Adrenal gland (tissue), 12 donors: ENCODE data around the gene NOL4L. TPM values are rescaled to one million over a fixed set of nuclear protein-coding genes. Genes with fewer than 3 reads are reported as not detected.

Experiments used
- DNase-seq, 7 donors: peaks; one replicate each; pipeline ENCODE4 v3.0.0-alpha.2; 2019 to 2020
- H3K27ac ChIP-seq, 5 donors: fragments of 200-600 bp; sonication (generic) in 4 of 5; 1 replicate in 3 of 5; 2 replicates in 2 of 5; pipeline versions ENCODE4 v1.5.1 to v1.8.0; 2016 to 2020; ENCODE audit warnings: mild to moderate bottlenecking in 1 of 5
- H3K27me3 ChIP-seq: fragments of 200-600 bp; 2 replicates; pipeline ENCODE4 v1.8.0; 2021
- H3K36me3 ChIP-seq, 2 donors: fragments of 200-600 bp; replicated peaks in 1 of 2; 1 replicate in 1 of 2; 2 replicates in 1 of 2; pipeline versions ENCODE4 v1.5.1 to v1.8.0; 2018 to 2022
- H3K4me1 ChIP-seq, 2 donors: fragments of 200-600 bp; replicated peaks in 1 of 2; 1 replicate in 1 of 2; 2 replicates in 1 of 2; pipeline versions ENCODE4 v1.5.1 to v1.8.0; 2018 to 2021
- H3K4me3 ChIP-seq, 4 donors: fragments of 200-600 bp; sonication (generic) in 3 of 4; one replicate each; pipeline ENCODE4 v1.5.1; 2016 to 2018
- H3K9me3 ChIP-seq, 3 donors: fragments of 200-600 bp; sonication (generic) in 1 of 3; replicated peaks in 1 of 3; 1 replicate in 2 of 3; 2 replicates in 1 of 3; pipeline versions ENCODE4 v1.5.1 to v1.8.0; 2016 to 2021
- CTCF ChIP-seq, 6 experiments: fragments of 450-650 bp in 4 of 6; fragments of 200-600 bp in 2 of 6; sonication (generic) in 1 of 6; IDR thresholded peaks; 1 replicate in 5 of 6; 2 replicates in 1 of 6; pipeline versions ENCODE4 v1.5.1 to v1.8.0; 2016 to 2021; ENCODE audit warnings: antibody characterized with exemption in 6 of 6, mild to moderate bottlenecking in 2 of 6, moderate library complexity in 1 of 6
- POLR2A ChIP-seq, 2 donors: fragments of 450-650 bp; IDR thresholded peaks; one replicate each; pipeline ENCODE4 v1.6.1; 2017; ENCODE audit warnings: antibody characterized with exemption in 2 of 2, mild to moderate bottlenecking in 2 of 2, moderate library complexity in 1 of 2
- WGBS, 4 donors: extraction: QIAGEN DNeasy Blood & Tissue Kit in 2 of 4; methylation state at CpG; one replicate each; pipeline versions ENCODE4 v1.1.5 to v1.1.7; 2013 to 2017; 5-methylcytosine and 5-hydroxymethylcytosine counted together
- intact Hi-C, 2 donors: fragments of 100-400 bp; cut with DNase I; formaldehyde crosslinking; loops; one replicate each; pipeline versions ENCODE4 v1.14.1 to v1.15.0; 2022 to 2023
- polyA plus RNA-seq, 3 donors: library from polyadenylated mRNA; stranded (reverse); fragments of 200-250 nt in 2 of 3; fragments of 350-450 nt in 1 of 3; fragmentation: Illumina TruSeq in 1 of 3; extraction: RNeasy Lipid Tissue Mini Kit (QIAGEN cat#74804) in 1 of 3; gene quantifications; one replicate each; pipeline ENCODE4 v1.2.3, GENCODE V29; 2013 to 2014
- total RNA-seq, 9 donors: library from RNA; depleted of rRNA in 4 of 9; stranded (reverse); fragments of >200 nt in 4 of 9; fragments of 120-200 nt in 1 of 9; fragmentation: NEBNext Ultra II Directional in 1 of 9; extraction: Animal tissue kit (Norgen Biotek cat#: 25700) in 1 of 9; gene quantifications; one replicate each; pipeline versions ENCODE4 v1.1.0 to v1.2.4, GENCODE V29; 2013 to 2023
- donor health status: healthy with polysubstance abuse.
- donor health status: Bipolar disorder and iron deficiency.
- donor health status: DM: yes; HTN: yes; CAD: no.
- donor health status: DM: no; HTN: no; CAD: no.
- donor health status: DM: no; HTN: no; CAD: no.
- donor health status: DM: yes; HTN: yes; CAD: no.

Gene NOL4L
- total and polyA plus RNA-seq, 12 donors = 6.4 to 30.4 (median 15.7) TPM

GRCh38 chr20:32554965-32555289 lies 30.2 kb downstream of the NOL4L start:
- TF ChIP-seq CTCF (IDR thresholded peaks at IDR 0.05) (no peak), POLR2A (IDR thresholded peaks at IDR 0.05) (no peak)
- Histone ChIP-seq H3K27me3 (no peaks in the 10 kb centered on the region), H3K4me1 (peaks cover 0 to 7% of the 10 kb centered on the region in 2 donors), H3K9me3 (peaks cover 0 to 1% (median 0%) of the 10 kb centered on the region in 3 donors), H3K4me3 (no peak overlapping the region), H3K36me3 (no peaks in the 10 kb centered on the region), H3K27ac (no peak overlapping the region)
- intact Hi-C loops = no loop called here
- 92 to 97% (median 96%) methylated on average over 3 of the region's 3 CpGs for WGBS, 4 donors
- no peak for DNase-seq

GRCh38 chr20:32553618-32554017 lies 31.5 kb downstream of the NOL4L start:
- TF ChIP-seq CTCF (IDR thresholded peaks at IDR 0.05) (no peak), POLR2A (IDR thresholded peaks at IDR 0.05) (no peak)
- H3K36me3 ChIP-seq = no peaks in the 10 kb centered on the region
- peaks cover 0 to 7% of the 10 kb centered on the region in 2 donors for H3K4me1 ChIP-seq
- no peak overlapping the region for H3K27ac ChIP-seq
- H3K4me3 ChIP-seq = no peak overlapping the region
- no peak for DNase-seq
- no peaks in the 10 kb centered on the region for H3K27me3 ChIP-seq
- peaks cover 0 to 5% (median 0%) of the 10 kb centered on the region in 3 donors for H3K9me3 ChIP-seq
- WGBS, 4 donors = 87 to 90% (median 89%) methylated on average over 4 of the region's 4 CpGs
- intact Hi-C loops = no loop called here

- Histone ChIP-seq H3K27ac (no peak overlapping the region), H3K4me3 (no peak overlapping the region), H3K27me3 (no peaks in the 10 kb centered on the region), H3K4me1 (peaks cover 0 to 6% of the 10 kb centered on the region in 2 donors), H3K9me3 (peaks cover 0 to 5% (median 0%) of the 10 kb centered on the region in 3 donors), H3K36me3 (no peaks in the 10 kb centered on the region)
- intact Hi-C loops = no loop called here
- WGBS, 4 donors = 72 to 97% (median 89%) methylated on average over 2 of the region's 2 CpGs
- no peak for TF ChIP-seq CTCF (IDR thresholded peaks at IDR 0.05)
- no peak for TF ChIP-seq POLR2A (IDR thresholded peaks at IDR 0.05)
- DNase-seq = no peak
Measured at GRCh38 chr20:32551693-32552092, 33.4 kb downstream of the NOL4L start.

- 93 to 97% (median 96%) methylated on average over 2 of the region's 2 CpGs for WGBS, 4 donors
- H3K9me3 ChIP-seq = peaks cover 0 to 5% (median 0%) of the 10 kb centered on the region in 3 donors
- intact Hi-C loops = no loop called here
- no peak overlapping the region for H3K4me3 ChIP-seq
- H3K27ac ChIP-seq = no peak overlapping the region
- no peaks in the 10 kb centered on the region for H3K27me3 ChIP-seq
- no peaks in the 10 kb centered on the region for H3K4me1 ChIP-seq
- TF ChIP-seq POLR2A (IDR thresholded peaks at IDR 0.05) = no peak
- TF ChIP-seq CTCF (IDR thresholded peaks at IDR 0.05) = no peak
- DNase-seq = no peak
- no peaks in the 10 kb centered on the region for H3K36me3 ChIP-seq
Measured at GRCh38 chr20:32549842-32550241, 35.3 kb downstream of the NOL4L start.
